Prostate gland (tissue), 2 donors: ENCODE results near the gene KCND1. TPM values are rescaled to one million over a fixed set of nuclear protein-coding genes. Genes with fewer than 3 reads are reported as not detected.

ENCODE experiments used
- DNase-seq: peaks from one replicate; pipeline ENCODE4 v3.0.0-alpha.2; 2019; ENCODE audit warnings: low spot score
- H3K27ac ChIP-seq, 2 donors: fragments of 200-600 bp; sonication (generic); 2 replicates each; pipeline ENCODE4 v1.5.1; 2017 to 2019
- H3K27me3 ChIP-seq: fragments of 200-600 bp; sonication (generic); replicated peaks from 2 replicates; pipeline ENCODE4 v1.5.1; 2019; ENCODE audit not compliant: insufficient read depth
- H3K36me3 ChIP-seq, 2 donors: fragments of 200-600 bp; sonication (generic); 1 replicate in 1 of 2; 2 replicates in 1 of 2; pipeline versions ENCODE4 v1.5.1 to v1.8.1; 2017 to 2019
- H3K4me1 ChIP-seq: fragments of 200-600 bp; sonication (generic); replicated peaks from 2 replicates; pipeline ENCODE4 v1.5.1; 2019
- H3K4me3 ChIP-seq, 2 donors: fragments of 200-600 bp; sonication (generic); 2 replicates each; pipeline ENCODE4 v1.5.1; 2017 to 2019
- H3K9me3 ChIP-seq: fragments of 200-600 bp; sonication (generic); 2 replicates; pipeline ENCODE4 v1.5.1; 2017
- CTCF ChIP-seq, 4 experiments: fragments of 200-600 bp in 2 of 4; fragments of 450-650 bp in 2 of 4; sonication (generic) in 2 of 4; IDR thresholded peaks; 1 replicate in 3 of 4; 2 replicates in 1 of 4; pipeline ENCODE4 v1.5.1; 2016 to 2019; ENCODE audit warnings: antibody characterized with exemption in 4 of 4, mild to moderate bottlenecking in 2 of 4, moderate library complexity in 2 of 4
- POLR2A ChIP-seq: fragments of 450-650 bp; IDR thresholded peaks from one replicate; pipeline ENCODE4 v1.6.1; 2016; ENCODE audit warnings: antibody characterized with exemption, mild to moderate bottlenecking
- POLR2AphosphoS5 ChIP-seq: sonication (generic); formaldehyde crosslinking; IDR thresholded peaks from one replicate; pipeline ENCODE4 v1.6.1; 2017; ENCODE audit warnings: antibody characterized with exemption
- WGBS: methylation state at CpG from one replicate; pipeline ENCODE4 v1.1.5; 2018; 5-methylcytosine and 5-hydroxymethylcytosine counted together
- intact Hi-C: fragments of 100-400 bp; cut with DNase I; formaldehyde crosslinking; loops from one replicate; pipeline ENCODE4 v1.14.2; 2022
- total RNA-seq, 2 donors: library from RNA; depleted of rRNA; stranded (reverse); fragments of >200 nt; gene quantifications; one replicate each; pipeline ENCODE4 v1.1.0, GENCODE V29; 2016

The KCND1 gene
- total RNA-seq, 2 donors from 2014 or later: 0.23 to 1.9 TPM

GRCh38 chrX:49002091-49002935 lies 30.7 kb upstream of the KCND1 start, which contains the start of gene GRIPAP1:
Gene GRIPAP1, minus strand, starts transcription at chrX:49002264. Its CDS starts 35 bp downstream, at chrX:49002229.
- Histone ChIP-seq H3K9me3 (no peaks in the 10 kb centered on the region), H3K27ac (peak within 1 kb of the TSS; percentile 79 to 83), H3K4me3 (peak within 1 kb of the TSS; percentile 54), H3K36me3 (no peaks in the 10 kb centered on the region), H3K4me1 (no peaks in the 10 kb centered on the region), H3K27me3 (no peaks in the 10 kb centered on the region)
- peak; percentile 46 for DNase-seq
- intact Hi-C loops: loop anchor here (5.0 kb wide), 1 partner anchor 40 kb away; the partner anchor contains the start of gene TFE3
- TF ChIP-seq CTCF (IDR thresholded peaks at IDR 0.05): no peak
- TF ChIP-seq POLR2AphosphoS5: peak; percentile 64
- peak; percentile 56 for TF ChIP-seq POLR2A
- 2% methylated on average over 32 of the region's 38 CpGs for WGBS

- Histone ChIP-seq H3K9me3 (no peaks in the 10 kb centered on the region), H3K27me3 (no peaks in the 10 kb centered on the region), H3K4me3 (peak overlapping the region; percentile 54), H3K4me1 (no peaks in the 10 kb centered on the region), H3K27ac (peak overlapping the region; percentile 79 to 83), H3K36me3 (no peaks in the 10 kb centered on the region)
- no peak for TF ChIP-seq POLR2AphosphoS5
- no peak for TF ChIP-seq POLR2A
- no peak for TF ChIP-seq CTCF (IDR thresholded peaks at IDR 0.05)
- intact Hi-C loops: loop anchor here (5.0 kb wide), 1 partner anchor 41 kb away; the partner anchor contains the start of gene TFE3
- DNase-seq: no peak
- 0% methylated on average over 5 of the region's 17 CpGs for WGBS
Observed at GRCh38 chrX:49001521-49002090, 30.0 kb upstream of the KCND1 start.

GRCh38 chrX:49000636-49001035 lies 29.0 kb upstream of the KCND1 start:
- intact Hi-C loops: loop anchor here (5.0 kb wide), 1 partner anchor 42 kb away; the partner anchor contains the start of gene TFE3
- Histone ChIP-seq H3K9me3 (no peaks in the 10 kb centered on the region), H3K4me3 (no peak overlapping the region), H3K27ac (no peak overlapping the region), H3K27me3 (no peaks in the 10 kb centered on the region), H3K4me1 (no peaks in the 10 kb centered on the region), H3K36me3 (no peaks in the 10 kb centered on the region)
- no peak for DNase-seq
- 98% methylated on average over 4 of the region's 4 CpGs for WGBS
- TF ChIP-seq CTCF (IDR thresholded peaks at IDR 0.05) (no peak), POLR2A (no peak), POLR2AphosphoS5 (no peak)

- no peaks in the 10 kb centered on the region for H3K9me3 ChIP-seq
- H3K4me1 ChIP-seq: no peaks in the 10 kb centered on the region
- H3K27me3 ChIP-seq: no peaks in the 10 kb centered on the region
- WGBS: 100% methylated on average over 4 of the region's 5 CpGs
- H3K4me3 ChIP-seq: no peak overlapping the region
- TF ChIP-seq CTCF (IDR thresholded peaks at IDR 0.05) (no peak), POLR2A (no peak), POLR2AphosphoS5 (no peak)
- no peak for DNase-seq
- intact Hi-C loops: no loop called here
- H3K27ac ChIP-seq: no peak overlapping the region
- no peaks in the 10 kb centered on the region for H3K36me3 ChIP-seq
Observed at GRCh38 chrX:48999030-48999429, 27.4 kb upstream of the KCND1 start.
